NCI-H1436 treated with DMSO at 0.1 percent for 48 hours (cell line): Measurements from ENCODE around the gene ZC3H12A.

Source experiments
- DNase-seq: peaks from one replicate; lab custom pipeline; 2025; lab: John Stamatoyannopoulos, UW

The ZC3H12A gene

DNA sequence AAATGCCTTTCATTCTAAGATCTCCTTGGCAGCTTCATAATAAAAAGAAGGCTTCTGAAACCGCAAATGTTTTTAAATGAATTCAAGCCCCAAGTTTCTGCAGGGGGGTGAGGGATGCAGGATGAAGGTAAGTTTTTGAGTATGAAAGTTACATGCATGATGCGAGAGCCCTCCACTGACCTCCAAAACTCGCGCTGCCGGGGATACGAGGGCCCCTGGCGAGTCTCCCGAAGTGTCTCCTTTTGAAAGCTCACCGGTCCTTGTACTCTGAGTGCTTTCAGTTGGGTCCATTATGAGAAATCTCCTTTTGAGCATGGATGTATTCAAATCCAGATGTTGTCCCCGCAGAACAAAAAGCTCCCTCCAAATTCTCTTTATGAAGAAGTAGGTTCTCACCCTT is 18.9 kb upstream of the ZC3H12A start:
- DNase-seq = no peak

DNA sequence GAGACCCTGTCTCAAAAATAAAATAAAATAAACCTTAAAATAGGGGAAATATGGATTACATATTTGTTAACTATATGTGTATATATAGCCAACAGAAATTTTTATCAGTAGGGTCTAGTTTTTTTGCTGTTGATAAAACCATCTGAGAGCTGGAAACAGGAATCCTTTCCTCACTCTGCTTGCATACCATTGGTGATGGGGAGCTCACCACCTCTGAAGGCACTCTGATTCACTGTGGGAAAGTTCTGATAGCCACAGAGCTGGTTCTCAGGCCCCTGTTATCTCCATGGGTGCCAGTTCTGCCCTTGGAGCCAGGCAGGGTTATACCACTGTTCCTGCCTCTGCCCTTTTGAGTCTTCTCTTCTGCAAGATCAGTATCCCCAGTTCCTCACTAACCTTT is 17.8 kb upstream of the ZC3H12A start:
- no peak for DNase-seq

DNA sequence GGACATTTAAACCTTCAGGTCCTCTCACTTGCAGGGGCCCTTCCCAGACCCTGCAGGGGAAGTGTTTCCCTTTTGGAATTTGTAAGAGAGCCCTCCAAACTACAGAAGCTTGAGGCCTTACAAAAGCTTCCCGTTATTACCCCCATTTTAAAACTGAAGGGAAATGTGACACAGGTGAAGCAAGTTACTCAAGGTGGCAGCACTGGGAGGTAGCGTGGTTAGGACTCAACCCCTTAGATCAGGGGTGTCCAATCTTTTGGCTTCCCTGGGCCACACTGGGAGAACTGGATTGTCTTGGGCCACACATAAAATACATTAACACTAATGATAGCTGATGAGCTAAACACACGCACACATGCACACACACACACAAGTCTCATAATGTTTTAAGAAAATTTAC is 15.8 kb upstream of the ZC3H12A start:
- DNase-seq = no peak

DNA sequence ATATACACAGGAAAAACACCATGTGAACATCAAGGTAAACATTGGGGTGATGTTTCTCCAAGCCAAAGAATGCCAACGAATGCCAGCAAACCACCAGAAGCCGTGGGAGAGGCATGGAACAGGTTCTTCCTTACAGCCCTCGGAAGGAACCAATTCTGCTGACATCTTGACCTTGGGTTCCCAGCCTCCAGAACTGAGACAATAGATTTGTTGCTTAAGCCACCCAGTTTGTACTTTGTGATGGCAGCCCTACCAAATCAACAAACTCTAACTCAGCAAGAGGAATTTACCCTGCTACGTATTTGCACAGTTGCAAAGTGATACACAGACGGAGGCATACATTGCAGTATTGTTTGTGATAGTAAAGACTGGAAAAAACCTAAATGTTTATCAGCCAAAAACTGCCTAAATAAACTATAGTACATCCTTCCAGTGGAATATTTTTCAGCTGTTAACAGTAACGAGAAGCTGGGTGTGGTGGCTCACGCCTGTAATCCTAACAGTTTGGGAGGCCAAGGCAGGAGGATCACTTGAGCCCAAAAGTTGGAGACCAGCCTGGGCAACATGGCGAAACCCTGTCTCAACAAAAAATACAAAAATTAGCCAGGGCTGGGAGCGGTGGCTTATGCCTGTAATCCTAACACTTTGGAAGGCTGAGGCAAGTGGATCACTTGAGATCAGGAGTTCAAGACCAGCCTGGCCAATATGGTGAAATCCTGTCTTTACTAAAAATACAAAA is 12.5 kb upstream of the ZC3H12A start:
- no peak for DNase-seq

DNA sequence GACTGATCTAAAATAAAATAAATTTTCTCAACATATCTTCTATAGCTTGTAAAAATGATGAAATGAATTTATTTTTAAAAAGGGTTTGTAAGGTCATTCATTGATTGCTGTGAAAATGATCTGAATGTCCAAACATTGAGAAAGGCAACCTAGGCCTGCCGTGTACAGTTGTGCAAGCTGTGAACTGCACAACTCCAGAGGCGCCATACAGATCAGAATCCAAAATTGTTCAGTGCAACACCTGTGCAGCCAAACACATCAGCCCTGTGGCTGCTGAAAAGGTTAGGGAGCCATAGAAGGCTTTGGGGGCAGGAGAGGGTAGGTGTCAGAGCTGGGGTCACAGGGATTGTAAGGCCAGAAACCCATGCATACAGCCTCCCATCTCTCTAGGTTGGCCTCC is 9.9 kb upstream of the ZC3H12A start:
- DNase-seq = no peak

DNA sequence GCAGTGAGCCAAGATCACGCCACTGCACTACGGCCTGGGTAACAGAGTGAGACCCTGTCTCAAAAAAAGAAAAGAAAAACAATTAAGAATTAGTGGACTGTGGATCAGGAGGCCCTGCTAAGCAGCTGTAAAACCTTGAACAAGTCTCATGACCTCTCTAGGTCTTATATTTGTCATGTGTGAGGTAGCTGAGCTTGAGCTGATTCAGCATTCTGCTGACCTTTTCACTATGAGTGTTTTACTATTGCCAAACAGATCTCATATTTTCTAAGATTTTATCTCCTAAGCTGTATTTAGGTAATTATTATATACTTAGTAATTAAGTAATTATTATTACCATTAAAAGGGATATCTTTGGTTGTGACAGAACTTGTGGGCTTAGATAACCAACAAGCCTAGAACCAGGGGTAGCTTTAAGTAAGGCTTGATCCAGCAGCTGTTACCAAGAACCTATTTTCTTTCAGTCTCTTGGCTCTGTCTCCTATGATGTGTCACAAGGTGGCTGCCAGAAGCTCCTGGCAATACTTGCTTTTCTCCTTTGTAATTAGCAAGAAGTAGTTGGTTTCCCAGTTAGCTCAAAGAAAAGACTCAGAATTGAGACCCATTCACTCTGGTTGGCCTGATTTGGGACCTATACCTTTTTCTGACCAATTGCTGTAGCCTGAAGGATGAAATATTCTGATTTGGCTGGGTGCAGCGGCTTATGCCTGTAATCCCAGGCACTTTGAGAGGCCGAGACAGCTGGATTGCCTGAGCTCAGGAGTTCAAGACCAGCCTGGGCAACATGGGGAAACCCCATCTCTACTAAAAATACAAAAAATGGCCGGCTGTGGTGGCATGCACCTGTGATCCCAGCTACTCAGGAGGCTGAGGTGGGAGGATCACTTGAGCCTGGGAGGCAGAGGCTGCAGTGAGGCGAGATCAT is 8.5 kb upstream of the ZC3H12A start:
- DNase-seq = no peak

DNA sequence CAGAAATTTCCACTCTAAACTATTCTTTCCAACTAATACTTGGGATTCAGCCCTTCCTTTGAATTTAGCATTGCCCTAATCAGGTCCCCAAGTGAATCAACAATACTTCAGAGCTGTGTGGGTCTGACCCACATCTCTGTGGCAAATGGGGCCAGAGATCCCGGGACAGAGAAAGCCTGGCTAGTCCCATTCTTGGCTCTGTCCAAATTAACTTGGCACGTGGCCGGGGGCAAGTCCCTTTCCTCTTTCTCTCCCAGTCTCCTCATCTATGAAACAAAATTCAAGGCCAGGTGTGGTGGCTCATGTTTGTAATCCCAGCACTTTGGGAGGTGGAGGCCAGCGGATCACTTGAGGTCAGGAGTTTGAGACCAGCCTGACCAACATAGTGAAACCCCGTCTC is 6.3 kb upstream of the ZC3H12A start:
- no peak for DNase-seq

DNA sequence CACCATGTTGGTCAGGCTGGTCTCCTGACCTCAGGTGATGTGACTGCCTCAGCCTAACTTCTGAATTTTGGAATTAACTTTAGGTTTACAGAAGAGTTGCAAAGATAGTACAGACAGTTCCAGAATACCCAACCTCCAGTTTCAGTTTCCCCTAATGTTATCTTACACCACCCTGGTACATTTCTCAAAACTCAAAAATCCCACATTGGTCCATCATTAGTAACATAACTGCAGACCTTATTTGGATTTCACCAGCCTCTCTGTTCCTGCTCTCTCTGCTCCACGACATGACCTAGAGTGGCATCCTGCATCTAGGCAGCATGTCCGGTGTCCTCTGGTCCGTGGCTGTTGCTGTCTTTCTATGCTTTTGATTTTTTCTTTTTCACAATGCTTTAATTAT is 5.0 kb upstream of the ZC3H12A start:
- no peak for DNase-seq

DNA sequence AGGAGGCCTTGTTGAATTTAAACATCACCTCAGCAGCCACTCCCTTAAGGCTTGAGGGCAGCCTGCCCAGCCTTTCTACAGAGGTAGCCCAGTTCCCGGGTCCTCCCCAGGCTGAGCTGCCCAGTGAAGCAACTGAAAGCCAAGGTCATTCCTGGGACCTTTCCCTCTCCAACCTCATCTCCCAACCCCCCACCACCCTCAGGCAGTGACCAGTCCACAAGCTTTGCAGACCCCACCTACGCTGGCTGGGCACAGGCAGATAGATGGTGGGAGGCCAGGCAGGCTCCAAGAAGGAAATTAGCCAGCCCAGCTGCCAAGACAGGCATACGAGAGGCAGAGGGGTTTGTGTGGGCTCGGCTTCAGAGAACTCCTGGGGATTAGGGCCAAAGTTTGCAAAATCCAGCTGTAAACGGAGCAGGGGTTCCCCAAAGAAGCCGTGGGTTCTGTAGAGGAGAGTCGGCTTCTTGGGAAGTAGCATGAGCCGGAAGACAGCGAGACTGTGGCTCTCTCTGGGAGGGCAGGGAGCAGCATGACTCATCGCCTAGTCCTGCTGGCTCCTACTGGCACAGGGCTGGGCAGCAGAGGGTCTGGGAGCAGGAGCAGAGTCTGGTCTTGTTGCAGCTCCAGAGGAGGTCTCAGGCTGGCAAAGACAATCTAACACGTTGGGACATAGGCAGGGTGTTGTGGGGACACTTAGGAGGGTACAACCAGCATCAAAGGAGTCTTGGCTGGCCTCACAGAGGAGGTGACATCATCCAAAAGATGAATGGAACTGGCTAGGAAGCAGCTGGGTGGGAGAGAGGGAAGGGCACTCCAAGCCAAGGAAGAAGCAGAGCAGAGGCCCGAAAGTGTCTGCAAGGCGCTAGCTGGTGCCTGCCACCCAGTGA is 2.8 kb upstream of the ZC3H12A start:
- no peak for DNase-seq

DNA sequence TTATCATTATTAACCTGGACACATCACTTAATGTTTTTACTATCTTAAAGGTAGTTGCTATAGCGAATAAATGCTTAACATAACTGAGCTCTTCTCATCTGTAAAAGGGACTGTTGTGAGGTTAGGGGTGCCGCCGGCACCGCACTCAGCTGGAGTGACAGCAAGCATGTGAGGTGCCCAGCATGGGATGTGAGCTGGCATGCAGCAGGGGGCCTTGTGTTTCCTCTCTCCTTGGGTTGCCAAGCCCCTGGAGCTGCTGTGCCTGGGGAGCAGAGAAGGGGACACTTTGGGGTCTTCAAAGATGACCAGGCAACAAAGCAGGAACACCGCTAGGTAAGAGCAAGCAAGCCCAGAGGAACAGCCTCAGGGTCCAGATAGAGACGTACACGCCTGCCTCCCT is 2.1 kb upstream of the ZC3H12A start:
- no peak for DNase-seq

DNA sequence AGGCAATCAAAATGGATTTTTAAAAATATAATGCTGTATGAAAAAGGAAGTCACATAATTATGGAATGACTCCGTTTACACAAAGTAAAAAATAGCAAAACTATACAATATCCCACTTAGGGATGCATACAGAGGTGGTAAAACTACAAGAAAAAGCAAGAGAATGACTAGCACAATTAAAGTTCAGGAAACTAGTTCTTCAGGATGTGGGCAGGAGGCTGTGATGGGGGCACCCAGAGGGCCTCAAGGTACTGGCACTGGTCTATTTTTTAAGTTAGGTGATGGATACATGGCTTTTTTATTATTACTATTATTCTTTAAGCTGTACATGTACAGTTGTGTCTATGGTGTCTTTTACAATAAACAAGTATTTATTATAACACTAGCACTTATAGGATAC is 1.4 kb upstream of the ZC3H12A start:
- DNase-seq = no peak

DNA sequence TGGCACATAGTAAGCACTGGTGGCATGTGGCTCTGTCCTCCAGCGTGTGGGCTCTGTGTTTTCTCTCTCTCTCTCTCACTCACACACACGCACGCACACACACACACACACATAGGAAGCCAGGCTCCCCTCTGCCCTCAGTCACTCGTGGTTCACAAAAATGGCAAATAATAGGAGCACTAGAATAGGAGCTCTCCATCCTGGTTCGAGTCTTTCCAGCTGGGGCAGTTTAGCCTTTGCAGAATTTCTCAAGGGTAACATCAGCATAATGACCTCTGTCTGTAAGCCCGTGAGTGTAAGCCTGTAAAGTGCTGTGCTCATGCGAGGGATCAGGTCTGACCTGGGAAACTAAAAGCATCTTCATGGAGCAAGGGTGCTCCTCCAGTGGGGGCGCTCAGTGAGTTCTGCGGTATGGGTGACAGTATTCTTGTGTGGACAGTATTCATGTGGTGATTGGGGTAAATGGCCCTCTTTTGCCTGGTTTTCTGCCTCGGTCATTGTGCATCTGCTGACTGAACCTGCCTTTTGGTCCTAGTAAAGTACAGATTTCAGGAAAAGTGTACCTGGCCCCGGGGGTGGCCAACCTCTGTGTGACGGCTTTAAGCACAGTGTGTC is 842 bp upstream of the ZC3H12A start:
- DNase-seq = no peak

DNA sequence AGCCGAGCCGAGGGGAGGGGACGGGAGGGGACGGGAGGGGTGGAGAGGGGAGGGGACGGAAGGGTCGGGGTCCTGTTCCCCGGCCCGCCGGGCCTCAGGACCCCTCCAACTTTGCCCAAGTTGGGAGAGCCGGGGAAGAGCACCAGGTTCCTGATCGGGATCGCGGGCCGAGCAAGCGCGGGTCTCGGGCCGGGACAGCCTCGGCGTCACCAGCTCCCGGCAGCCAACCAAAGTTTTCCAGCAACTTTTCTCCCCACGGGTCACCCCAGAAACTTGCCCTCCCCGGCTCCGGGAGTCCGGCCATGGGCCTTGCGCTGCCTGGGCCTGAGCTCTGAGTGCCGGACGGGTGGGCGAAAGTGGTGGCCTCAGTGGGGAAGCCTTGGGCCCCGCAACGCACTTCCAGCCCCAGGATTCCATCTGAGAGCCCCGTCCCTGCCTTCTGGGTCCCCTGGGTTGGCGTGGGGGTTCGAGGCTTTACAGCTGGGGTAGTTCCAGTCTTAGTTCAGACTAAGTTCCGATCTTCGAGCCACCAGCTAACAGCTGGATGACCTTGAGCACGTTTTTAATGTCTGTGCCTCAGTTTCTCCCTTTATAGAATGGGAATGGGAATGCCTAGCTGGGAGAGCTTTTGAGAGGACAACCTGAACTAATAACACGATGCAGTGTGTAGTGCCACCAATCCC is 458 bp downstream of the ZC3H12A start:
- no peak for DNase-seq

DNA sequence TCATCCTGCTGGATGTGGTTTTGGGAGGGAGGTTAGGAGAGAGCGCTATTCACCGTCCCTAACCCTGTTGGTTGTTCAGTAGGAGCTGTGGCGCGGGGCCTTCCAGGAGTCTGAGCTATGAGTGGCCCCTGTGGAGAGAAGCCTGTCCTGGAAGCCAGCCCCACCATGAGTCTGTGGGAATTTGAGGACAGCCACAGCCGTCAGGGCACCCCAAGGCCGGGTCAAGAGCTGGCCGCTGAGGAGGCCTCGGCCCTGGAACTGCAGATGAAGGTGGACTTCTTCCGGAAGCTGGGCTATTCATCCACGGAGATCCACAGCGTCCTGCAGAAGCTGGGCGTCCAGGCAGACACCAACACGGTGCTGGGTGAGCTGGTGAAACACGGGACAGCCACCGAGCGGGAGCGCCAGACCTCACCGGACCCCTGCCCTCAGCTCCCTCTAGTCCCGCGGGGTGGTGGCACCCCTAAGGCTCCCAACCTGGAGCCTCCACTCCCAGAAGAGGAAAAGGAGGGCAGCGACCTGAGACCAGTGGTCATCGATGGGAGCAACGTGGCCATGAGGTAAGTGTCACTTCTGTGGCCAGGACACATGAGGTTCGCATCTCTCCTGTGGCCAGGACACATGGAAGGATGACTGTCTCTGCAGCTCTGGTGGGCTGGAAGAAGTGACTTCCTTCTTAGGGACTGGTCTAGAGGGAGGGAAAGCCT is 1.2 kb downstream of the ZC3H12A start:
- no peak for DNase-seq

DNA sequence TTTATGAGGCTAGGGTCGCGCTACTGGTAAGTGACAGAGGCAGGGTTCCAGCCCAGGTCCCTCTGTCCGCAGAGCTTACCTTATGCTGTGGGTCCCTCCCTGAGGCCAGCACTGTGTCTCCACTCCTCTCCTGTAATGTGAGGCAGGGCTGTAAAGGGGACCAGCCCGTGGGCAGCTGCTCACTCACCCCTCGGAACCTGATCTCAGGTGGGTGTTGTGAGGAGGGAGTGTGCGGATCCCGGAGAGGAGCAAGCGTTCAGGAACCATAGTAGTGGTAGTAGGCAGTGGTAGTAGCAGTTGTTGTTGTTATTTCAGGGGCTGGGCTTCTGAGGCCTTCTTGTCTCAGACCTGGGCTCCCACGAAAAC is 1.7 kb downstream of the ZC3H12A start:
- DNase-seq = no peak

DNA sequence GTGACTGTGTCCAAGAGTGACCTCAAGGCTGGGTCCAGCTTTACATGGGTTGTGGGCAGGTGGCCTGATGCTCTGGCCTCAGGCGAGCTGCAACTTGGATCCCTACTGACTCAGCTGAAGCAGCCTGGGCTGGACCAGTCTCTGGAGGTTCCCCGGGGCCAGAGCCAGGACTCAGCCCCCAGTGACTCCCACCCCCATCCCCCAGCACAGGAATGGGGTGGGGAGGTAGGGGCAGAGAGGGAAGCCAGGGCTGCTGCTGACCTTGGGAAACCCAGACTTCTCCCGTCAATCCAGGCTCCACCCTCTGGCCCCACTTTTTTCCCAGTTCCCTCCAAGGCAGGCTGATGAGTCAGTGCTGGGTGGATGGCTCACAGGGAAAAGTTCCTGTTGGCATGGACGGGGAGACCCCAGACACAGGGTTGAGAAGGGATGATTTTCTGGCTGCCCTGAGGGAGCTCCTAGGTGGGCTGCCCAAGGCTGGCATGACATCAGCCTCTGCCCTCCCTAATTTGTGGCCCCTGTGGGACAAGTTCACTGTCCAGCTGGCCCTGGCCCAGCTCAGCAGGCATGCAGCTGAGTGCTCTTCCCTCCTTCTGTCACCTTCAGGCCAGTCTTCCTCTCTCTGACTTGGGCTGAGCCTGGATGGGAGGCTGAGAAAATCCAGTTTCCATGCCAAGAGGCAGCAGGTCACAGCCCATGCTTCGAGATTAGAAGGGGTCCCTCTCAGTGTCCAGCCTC is 2.2 kb downstream of the ZC3H12A start:
- DNase-seq = no peak

DNA sequence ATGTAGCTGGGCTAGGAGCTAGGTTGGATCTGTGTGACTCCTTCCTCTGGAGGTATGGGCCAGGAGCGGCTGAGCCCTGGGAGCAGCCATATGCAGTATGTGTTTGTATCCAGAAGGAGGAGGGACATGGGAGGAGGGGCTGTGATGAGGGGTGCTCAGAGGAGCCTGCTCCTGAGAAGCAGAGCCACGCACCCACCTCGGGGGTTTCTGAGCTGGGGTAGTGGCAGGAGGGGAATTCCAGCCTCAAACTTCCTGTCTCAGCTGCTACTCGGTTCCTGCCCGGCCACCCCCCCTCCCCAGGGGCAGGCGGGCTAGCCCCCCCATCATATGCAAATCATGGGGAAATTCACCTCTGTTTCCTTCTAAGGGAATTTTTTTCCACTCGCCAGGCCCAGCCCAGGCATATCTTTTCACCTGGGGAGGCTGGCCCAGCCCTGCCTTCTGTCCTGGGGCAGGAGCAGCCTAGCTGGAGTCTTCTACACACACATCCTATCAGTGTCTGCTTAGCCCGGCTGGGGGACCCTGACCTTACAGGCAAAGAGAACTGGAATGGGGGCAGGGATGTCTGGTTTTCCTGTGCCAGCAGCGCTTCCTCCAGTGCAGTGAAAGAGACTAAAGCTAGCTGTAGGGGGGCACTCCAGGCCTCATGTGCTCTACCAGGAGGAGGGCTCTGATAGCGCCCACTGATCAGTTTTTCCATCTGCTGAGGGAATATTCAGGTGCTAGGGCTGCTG is 3.0 kb downstream of the ZC3H12A start:
- DNase-seq = no peak

DNA sequence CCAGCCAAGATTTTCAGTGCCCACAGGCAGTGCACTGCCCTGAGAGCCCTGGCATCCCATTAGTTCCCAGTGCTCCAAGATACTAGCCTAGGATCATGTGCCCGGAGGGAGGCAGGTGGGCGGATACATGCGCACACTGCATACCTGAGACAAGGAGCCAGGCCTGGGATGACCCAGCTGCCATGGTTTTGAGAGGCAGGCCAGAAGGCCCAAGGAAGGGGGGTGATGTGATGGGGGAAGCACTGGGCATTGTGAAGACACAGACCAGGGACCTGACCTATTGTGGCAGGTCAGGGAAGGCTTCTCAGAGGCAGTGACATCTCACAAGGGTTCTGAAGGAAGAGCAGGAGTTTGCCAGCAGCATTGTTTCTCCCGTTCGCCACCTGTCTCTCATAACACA is 3.6 kb downstream of the ZC3H12A start:
- no peak for DNase-seq

DNA sequence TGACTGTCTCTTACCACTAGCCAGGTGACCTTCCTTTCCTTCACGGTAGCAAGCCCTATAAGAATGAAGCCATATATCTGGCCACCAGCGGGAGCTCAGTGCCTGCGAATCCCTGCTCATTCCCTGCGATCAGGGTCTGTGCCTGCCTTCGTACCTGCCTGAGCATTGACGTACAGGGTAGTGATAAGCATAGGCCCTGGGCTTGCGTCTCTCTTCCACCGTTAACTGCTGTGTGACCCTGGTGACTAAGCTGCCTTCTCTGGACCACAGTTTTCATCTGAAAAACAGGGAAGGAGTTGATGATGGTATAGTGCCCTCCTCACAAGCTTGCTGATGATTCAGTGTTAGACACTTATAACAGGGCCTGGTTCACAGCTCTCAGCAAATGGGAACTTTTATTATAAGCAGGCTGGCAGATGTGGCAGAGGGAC is 4.1 kb downstream of the ZC3H12A start:
- DNase-seq = no peak
